ENCODE data around the gene NCOR2. TPM values are rescaled to one million over a fixed set of nuclear protein-coding genes. Genes with fewer than 3 reads are reported as not detected.

NCOR2 gene
- total RNA-seq, 1 experiment from 2014 or later = 153 TPM

- ATAC-seq (no peak), DNase-seq (ENCODE audit: low read depth, low spot score) (no peak)
- H3K27ac ChIP-seq (ENCODE audit: low read depth, low read length) = no peak overlapping the region
- RAD21 ChIA-PET (ENCODE audit: low non-redundant PET in 1 of 2, low total read pairs in 2 of 2, uncharacterized antibody in 2 of 2, unreplicated experiment in 2 of 2) = no interaction called here
- H3K9ac ChIP-seq (ENCODE audit: low read length) = no peak overlapping the region
- TF ChIP-seq EGR1 (IDR thresholded peaks at IDR 0.05; ENCODE audit: low read depth) (no peak), ATF3 (IDR thresholded peaks at IDR 0.05) (no peak), SRF (IDR thresholded peaks at IDR 0.05; ENCODE audit: low read depth) (no peak)
- no peaks in the 10 kb centered on the region for H3K36me3 ChIP-seq (ENCODE audit: control insufficient read depth in 1 of 2, insufficient read depth in 2 of 2, low read length in 2 of 2)
- intact Hi-C loops (cut with micrococcal nuclease) = no loop called here
- H3K4me2 ChIP-seq (ENCODE audit: low read length) = no peak overlapping the region
- H3K4me1 ChIP-seq (ENCODE audit: control insufficient read depth in 1 of 2, insufficient read depth in 2 of 2, low read length in 2 of 2) = peaks cover 4 to 19% of the 10 kb centered on the region in 2 experiments; a peak in 3 of 4 replicates
- POLR2A ChIA-PET = no interaction called here
- H3K79me2 ChIP-seq (ENCODE audit: insufficient read depth, low read length) = peaks cover 65% of the 10 kb centered on the region
- no peaks in the 10 kb centered on the region for H3K9me3 ChIP-seq (ENCODE audit: control insufficient read depth in 1 of 2, insufficient read depth in 1 of 2, low read depth in 1 of 2, low read length in 2 of 2)
- H3K4me3 ChIP-seq (replicated peaks in 1 of 2; ENCODE audit: low read depth in 1 of 2, low read length in 2 of 2) = no peak overlapping the region
- no TSS peak for BruUV-seq (replicated peaks)
- H4K20me1 ChIP-seq (ENCODE audit: insufficient read depth) = peaks cover 6% of the 10 kb centered on the region; the same call in 1 of the 2 replicates
- no peaks in the 10 kb centered on the region for H3K9me2 ChIP-seq (ENCODE audit: insufficient read depth)
- no peaks in the 10 kb centered on the region for H3K27me3 ChIP-seq (ENCODE audit: insufficient read depth, low read length)
- CTCF ChIA-PET = no interaction called here
- no peak overlapping the region for H2AFZ ChIP-seq (ENCODE audit: low read depth, low read length, poor library complexity, severe bottlenecking)
Measured at GRCh38 chr12:124529565-124530276, 37.7 kb downstream of the NCOR2 start.

GRCh38 chr12:124527861-124528561 is 39.4 kb downstream of the NCOR2 start:
- POLR2A ChIA-PET = no interaction called here
- Histone ChIP-seq H3K9ac (ENCODE audit: low read length) (no peak overlapping the region), H3K79me2 (ENCODE audit: insufficient read depth, low read length) (peaks cover 61% of the 10 kb centered on the region), H3K27me3 (ENCODE audit: insufficient read depth, low read length) (no peaks in the 10 kb centered on the region), H3K36me3 (ENCODE audit: control insufficient read depth in 1 of 2, insufficient read depth in 2 of 2, low read length in 2 of 2) (no peaks in the 10 kb centered on the region), H3K4me2 (ENCODE audit: low read length) (no peak overlapping the region), H3K27ac (ENCODE audit: low read depth, low read length) (no peak overlapping the region), H4K20me1 (ENCODE audit: insufficient read depth) (peaks cover 9% of the 10 kb centered on the region), H2AFZ (ENCODE audit: low read depth, low read length, poor library complexity, severe bottlenecking) (no peak overlapping the region), H3K9me3 (ENCODE audit: control insufficient read depth in 1 of 2, insufficient read depth in 1 of 2, low read depth in 1 of 2, low read length in 2 of 2) (no peaks in the 10 kb centered on the region), H3K4me3 (replicated peaks in 1 of 2; ENCODE audit: low read depth in 1 of 2, low read length in 2 of 2) (no peak overlapping the region), H3K9me2 (ENCODE audit: insufficient read depth) (no peaks in the 10 kb centered on the region), H3K4me1 (ENCODE audit: control insufficient read depth in 1 of 2, insufficient read depth in 2 of 2, low read length in 2 of 2) (peaks cover 13 to 28% of the 10 kb centered on the region in 2 experiments)
- intact Hi-C loops (cut with micrococcal nuclease) = no loop called here
- BruUV-seq (replicated peaks) = no TSS peak
- TF ChIP-seq CTCF (IDR thresholded peaks at IDR 0.05 in 2 of 3, conservative IDR thresholded peaks at IDR 0.05 in 1 of 3; ENCODE audit: borderline replicate concordance in 1 of 3, insufficient read depth in 1 of 3, low read depth in 2 of 3, low read length in 2 of 3) (peak in 2 of 3 experiments; percentile 16 to 20; a peak in 3 of 6 replicates), EZH2 (IDR thresholded peaks at IDR 0.05) (no peak), MAX (IDR thresholded peaks at IDR 0.05) (no peak), EGR1 (IDR thresholded peaks at IDR 0.05; ENCODE audit: low read depth) (no peak), SRF (IDR thresholded peaks at IDR 0.05; ENCODE audit: low read depth) (no peak), SIN3A (IDR thresholded peaks at IDR 0.05; ENCODE audit: low read depth) (no peak)
- ATAC-seq = peak; percentile 48; the same call in 1 of the 2 replicates
- no peak for DNase-seq (ENCODE audit: low read depth, low spot score)
- RAD21 ChIA-PET (ENCODE audit: low non-redundant PET in 1 of 2, low total read pairs in 2 of 2, uncharacterized antibody in 2 of 2, unreplicated experiment in 2 of 2) = no interaction called here
- CTCF ChIA-PET = no interaction called here

All from HCT116 (cell line).